GM23248 (cell line): ENCODE results near the gene ANLN.

Experiments
- EZH2 ChIP-seq: fragments of 200-600 bp; sonication (generic); IDR thresholded peaks from 2 replicates; pipeline ENCODE4 v1.6.1; 2018; ENCODE audit warnings: antibody characterized with exemption, mild to moderate bottlenecking; ENCODE audit not compliant: insufficient read depth, poor library complexity, severe bottlenecking
- EZH2phosphoT487 ChIP-seq: fragments of 200-600 bp; sonication (generic); IDR thresholded peaks from 2 replicates; pipeline ENCODE4 v1.6.1; 2018; ENCODE audit warnings: antibody characterized with exemption, moderate library complexity, mild to moderate bottlenecking, low read depth; ENCODE audit not compliant: insufficient read depth

- TF ChIP-seq EZH2 (no peak), EZH2phosphoT487 (no peak)
Observed at GRCh38 chr7:36407636-36408550, 18.2 kb downstream of the ANLN start.
